ENCODE measurements around the gene PF4V1.

The PF4V1 gene

DNA sequence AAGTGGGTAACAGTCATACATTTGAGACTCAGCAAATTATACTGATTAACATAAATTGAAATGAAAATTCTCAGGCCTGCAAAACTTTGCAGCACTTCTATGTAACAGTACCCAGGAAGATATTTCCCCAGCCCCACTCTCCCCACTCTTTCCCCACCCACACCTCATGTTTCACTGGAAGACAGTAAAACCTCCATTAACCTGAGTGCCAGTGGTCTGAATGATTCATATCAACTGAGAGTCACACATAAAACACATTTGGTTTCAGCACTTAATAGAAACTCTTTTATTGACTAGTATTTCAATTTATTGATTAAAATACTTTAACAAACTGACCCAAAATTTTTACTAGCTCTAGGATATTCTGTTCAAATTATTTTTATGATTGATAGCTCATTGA, 9.7 kb upstream of the PF4V1 start:
- no peak for DNase-seq
- in situ Hi-C loops (cut with HindIII; ENCODE audit: low pct_ligation_motif_present, low pct_unique_long_range_greater_than_20kb, low sequenced_read_pairs) = no loop called here

- DNase-seq = no peak
- in situ Hi-C loops (cut with HindIII; ENCODE audit: low pct_ligation_motif_present, low pct_unique_long_range_greater_than_20kb, low sequenced_read_pairs) = no loop called here
Measured at GRCh38 chr4:73844345-73844744, 8.8 kb upstream of the PF4V1 start.

DNA sequence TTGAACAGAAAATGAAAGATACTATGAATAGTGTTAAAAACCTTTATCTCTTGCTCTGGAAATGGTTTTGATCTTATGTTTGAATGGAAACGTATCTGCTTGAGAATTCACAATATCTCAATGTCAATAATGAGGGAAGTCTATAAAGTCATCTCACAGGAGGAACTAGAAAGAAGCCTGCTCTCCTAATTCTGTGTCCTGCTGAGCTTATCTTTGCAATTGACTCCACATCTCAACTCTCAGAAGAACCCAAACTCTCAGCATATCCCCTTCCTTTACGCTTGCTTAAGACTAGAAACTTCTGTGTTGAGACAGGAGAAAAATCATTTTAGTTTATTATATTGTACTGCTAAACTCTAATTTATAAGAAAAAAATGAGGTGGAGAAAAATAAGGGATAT, 8.3 kb upstream of the PF4V1 start:
- in situ Hi-C loops (cut with HindIII; ENCODE audit: low pct_ligation_motif_present, low pct_unique_long_range_greater_than_20kb, low sequenced_read_pairs) = no loop called here
- no peak for DNase-seq

GRCh38 chr4:73847526-73848182, 5.4 kb upstream of the PF4V1 start:
- no peak for DNase-seq
- in situ Hi-C loops (cut with HindIII; ENCODE audit: low pct_ligation_motif_present, low pct_unique_long_range_greater_than_20kb, low sequenced_read_pairs) = no loop called here

GRCh38 chr4:73848183-73848777, 4.8 kb upstream of the PF4V1 start:
- in situ Hi-C loops (cut with HindIII; ENCODE audit: low pct_ligation_motif_present, low pct_unique_long_range_greater_than_20kb, low sequenced_read_pairs) = no loop called here
- DNase-seq = no peak

- in situ Hi-C loops (cut with HindIII; ENCODE audit: low pct_ligation_motif_present, low pct_unique_long_range_greater_than_20kb, low sequenced_read_pairs) = no loop called here
- DNase-seq = no peak
Measured at GRCh38 chr4:73850261-73850970, 2.7 kb upstream of the PF4V1 start.

DNA sequence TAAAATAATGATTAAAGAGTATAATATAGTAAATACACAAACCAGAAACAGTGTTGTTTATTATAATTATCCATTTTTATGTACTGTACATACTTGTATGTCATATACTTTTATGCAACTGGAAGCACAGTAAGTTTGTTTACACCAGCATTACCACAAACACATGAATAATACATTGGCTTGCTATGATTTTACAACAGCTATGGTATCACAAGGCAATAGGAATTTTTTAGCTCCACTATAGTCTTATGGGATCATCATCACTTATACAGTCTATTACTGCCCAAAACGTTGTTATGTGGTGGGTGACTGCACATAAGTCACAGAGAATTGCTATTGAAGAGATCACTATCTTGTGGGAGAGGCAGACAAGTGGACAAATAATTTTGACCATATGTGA, 1.8 kb upstream of the PF4V1 start:
- DNase-seq = no peak
- in situ Hi-C loops (cut with HindIII; ENCODE audit: low pct_ligation_motif_present, low pct_unique_long_range_greater_than_20kb, low sequenced_read_pairs) = no loop called here

DNA sequence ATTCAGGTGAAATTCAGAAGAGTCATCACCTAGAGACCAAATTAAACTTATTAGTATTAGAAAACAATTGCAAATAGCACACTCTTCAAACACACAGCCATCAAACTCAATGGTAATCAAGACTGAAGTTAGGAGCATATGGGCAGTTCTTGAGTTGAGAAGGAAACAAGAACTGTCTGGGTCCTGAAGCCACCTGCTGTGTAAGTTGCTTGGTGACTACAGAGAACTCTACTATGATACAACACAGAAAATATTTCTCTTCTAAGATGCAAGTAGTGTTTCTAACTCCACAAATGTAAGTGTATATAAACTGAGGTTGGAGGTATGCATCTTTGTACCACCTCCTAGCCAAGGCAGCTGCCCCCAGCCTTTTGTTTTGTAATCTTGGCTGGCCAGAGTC, 325 bp upstream of the PF4V1 start:
- in situ Hi-C loops (cut with HindIII; ENCODE audit: low pct_ligation_motif_present, low pct_unique_long_range_greater_than_20kb, low sequenced_read_pairs) = no loop called here
- DNase-seq = no peak

- DNase-seq = no peak
- in situ Hi-C loops (cut with HindIII; ENCODE audit: low pct_ligation_motif_present, low pct_unique_long_range_greater_than_20kb, low sequenced_read_pairs) = no loop called here
Measured at GRCh38 chr4:73853718-73854473, 800 bp downstream of the PF4V1 start.

DNA sequence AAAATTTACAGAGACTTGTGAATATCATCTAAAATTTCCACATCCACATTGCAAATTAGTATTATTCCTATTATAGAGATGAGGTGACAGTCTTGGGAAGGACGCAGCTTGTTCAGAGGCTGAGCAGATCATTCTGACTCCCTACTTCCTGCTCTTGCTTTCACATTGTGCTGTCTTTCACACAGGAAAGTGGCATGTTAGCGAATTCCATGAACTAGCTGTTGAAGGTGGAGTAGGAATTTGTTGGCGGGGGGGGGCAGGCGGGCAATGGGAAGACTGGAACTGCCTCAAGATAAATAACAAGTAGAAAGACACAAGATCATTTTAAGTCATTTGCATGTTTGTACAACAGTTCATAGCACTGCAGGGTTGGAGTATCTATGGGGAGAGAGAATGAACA, 2.3 kb downstream of the PF4V1 start:
- DNase-seq = no peak
- in situ Hi-C loops (cut with HindIII; ENCODE audit: low pct_ligation_motif_present, low pct_unique_long_range_greater_than_20kb, low sequenced_read_pairs) = no loop called here

DNA sequence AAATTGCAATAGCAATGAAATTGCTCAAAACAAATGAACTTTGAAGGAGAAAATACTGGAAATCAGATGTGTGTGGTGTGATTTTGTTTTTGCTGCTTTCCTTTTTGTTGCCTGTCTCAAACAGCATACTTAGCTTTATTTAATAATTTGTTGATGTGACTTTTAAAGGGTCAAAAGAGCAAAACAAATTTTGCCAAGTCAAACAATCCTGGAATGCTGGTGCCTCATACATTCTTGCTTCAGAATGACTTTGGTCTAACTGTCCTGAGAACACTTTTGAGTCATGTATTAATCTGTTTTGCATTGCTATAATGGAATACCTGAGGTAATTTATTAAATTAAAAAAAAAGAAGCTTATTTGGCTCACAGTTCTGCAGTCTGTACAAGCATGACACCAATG, 3.4 kb downstream of the PF4V1 start:
- in situ Hi-C loops (cut with HindIII; ENCODE audit: low pct_ligation_motif_present, low pct_unique_long_range_greater_than_20kb, low sequenced_read_pairs) = no loop called here
- no peak for DNase-seq

DNA sequence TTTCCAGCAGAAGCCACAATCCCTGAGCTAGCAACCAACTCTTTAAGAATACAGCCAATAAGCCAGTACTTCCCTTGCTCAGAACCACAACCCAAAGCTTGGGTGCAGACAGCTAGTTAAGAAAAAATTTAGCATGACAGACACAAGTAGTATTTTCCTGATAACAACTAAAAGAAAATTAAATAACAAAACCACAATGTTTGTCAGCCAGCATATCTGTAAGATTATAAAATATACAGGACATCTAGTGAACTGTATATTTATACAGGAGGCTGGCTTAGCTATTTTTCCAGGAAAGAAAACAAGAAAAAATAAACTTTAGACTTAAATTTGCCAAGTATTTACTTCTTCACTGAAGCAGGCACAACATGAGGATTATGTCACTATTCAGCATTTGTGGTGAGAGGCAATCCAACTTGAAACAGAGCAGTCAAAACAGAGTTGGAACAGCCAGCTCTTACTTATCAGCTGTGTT, 6.6 kb downstream of the PF4V1 start:
- DNase-seq = no peak
- in situ Hi-C loops (cut with HindIII; ENCODE audit: low pct_ligation_motif_present, low pct_unique_long_range_greater_than_20kb, low sequenced_read_pairs) = no loop called here

DNA sequence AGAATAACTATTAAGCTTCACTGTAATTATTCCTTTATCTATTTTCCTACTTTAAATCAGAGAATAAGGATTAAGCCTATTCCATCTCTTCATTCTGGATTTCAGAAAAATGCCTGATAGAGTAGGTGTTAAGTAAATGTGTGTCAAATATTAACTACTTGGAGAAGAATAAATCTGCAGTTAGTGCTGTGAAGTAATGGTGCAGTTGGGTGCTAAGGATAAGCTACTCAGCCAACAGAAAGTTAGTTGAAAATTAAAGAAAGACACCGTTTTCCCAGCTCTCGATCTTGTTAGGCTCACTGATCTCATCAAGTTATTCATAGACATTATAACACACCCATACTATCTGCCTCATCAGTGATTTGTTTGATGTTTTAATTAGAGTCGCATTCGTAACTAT, 7.1 kb downstream of the PF4V1 start:
- in situ Hi-C loops (cut with HindIII; ENCODE audit: low pct_ligation_motif_present, low pct_unique_long_range_greater_than_20kb, low sequenced_read_pairs) = no loop called here
- no peak for DNase-seq

GRCh38 chr4:73860917-73861316, 7.8 kb downstream of the PF4V1 start:
- in situ Hi-C loops (cut with HindIII; ENCODE audit: low pct_ligation_motif_present, low pct_unique_long_range_greater_than_20kb, low sequenced_read_pairs) = no loop called here
- no peak for DNase-seq

DNA sequence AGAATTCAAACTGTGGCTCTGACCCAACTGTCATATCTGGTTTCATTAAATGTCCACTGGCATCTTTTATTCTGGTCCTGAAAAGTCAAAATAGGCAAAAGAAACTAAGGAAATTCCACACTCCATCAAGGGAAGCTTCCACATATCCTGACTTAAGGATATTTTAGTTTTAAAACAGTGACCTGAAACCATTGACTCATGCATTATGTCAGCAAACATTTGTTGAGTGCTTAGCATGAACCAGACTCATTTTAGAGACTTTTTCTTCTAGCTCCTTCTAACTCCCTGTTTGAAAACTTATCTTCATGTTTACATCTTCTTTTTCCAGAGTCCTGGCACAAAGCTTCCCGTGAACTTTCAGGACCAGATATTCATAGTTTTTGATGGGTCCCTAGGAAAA, 9.2 kb downstream of the PF4V1 start:
- in situ Hi-C loops (cut with HindIII; ENCODE audit: low pct_ligation_motif_present, low pct_unique_long_range_greater_than_20kb, low sequenced_read_pairs) = no loop called here

GRCh38 chr4:73864365-73864764, 11.3 kb downstream of the PF4V1 start:
- DNase-seq = peak; percentile 42
- in situ Hi-C loops (cut with HindIII; ENCODE audit: low pct_ligation_motif_present, low pct_unique_long_range_greater_than_20kb, low sequenced_read_pairs) = no loop called here

More for the DNA sequence above, 9.2 kb downstream of the PF4V1 start:
- no peak for DNase-seq

GRCh38 chr4:73864961-73865360, 11.9 kb downstream of the PF4V1 start:
- in situ Hi-C loops (cut with HindIII; ENCODE audit: low pct_ligation_motif_present, low pct_unique_long_range_greater_than_20kb, low sequenced_read_pairs) = no loop called here
- DNase-seq = no peak

DNA sequence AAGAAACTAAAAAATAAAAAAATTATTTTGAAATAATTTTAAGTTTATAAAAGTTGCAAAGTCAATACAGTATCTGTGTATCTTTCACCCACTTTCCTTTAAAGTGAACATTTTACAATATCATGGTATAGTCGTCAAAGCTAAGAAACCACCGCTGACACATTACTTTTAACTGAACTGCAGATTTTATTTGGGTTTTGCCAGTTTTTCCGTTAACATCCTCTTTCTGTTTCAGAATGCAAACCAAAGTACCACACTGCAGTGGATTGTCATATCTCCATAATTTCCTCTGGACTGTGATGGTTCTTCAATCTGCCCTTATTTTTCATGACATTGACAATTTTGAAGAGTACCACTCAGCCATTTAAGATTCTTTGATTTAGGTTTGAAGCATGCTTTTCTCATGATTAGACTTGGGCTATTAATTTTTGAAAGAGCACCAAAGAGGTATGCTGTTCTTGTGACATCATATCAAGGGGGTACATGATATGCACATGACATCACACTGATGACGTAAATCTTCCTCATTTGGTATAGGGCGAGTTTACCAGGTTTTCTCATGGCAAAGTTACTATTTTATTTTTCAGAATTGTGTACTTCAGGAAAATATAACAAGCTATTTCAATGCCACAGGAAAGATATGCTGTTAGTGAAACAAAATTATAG, 12.5 kb downstream of the PF4V1 start:
- DNase-seq = no peak
- in situ Hi-C loops (cut with HindIII; ENCODE audit: low pct_ligation_motif_present, low pct_unique_long_range_greater_than_20kb, low sequenced_read_pairs) = no loop called here

DNA sequence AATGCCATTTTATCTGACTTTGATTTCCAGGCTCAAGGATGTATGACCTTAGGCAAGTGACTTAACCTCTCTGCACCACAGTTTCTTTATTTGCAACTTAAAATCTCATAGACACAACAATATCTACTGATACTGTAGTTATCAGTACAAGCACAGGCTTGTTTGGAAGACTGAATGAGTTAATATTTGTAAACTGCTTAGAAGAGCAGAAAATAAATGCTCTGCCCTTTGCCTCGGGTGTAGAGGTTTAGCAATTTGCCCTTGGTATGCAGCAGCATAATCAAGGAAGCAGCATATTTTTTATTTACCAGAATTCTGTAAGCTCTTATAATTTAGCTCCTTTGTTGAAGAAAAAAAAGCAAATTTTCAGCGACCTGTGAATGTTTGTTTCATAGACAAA, 13.2 kb downstream of the PF4V1 start:
- DNase-seq = no peak
- in situ Hi-C loops (cut with HindIII; ENCODE audit: low pct_ligation_motif_present, low pct_unique_long_range_greater_than_20kb, low sequenced_read_pairs) = no loop called here

Measured in ACHN (cell line).